RCC 7860 (cell line): ENCODE results near the gene NPAS3.
A peak's percentile ranks its signal among the peaks of the same experiment; 100 is the strongest.

Source experiments
- DNase-seq: peaks from one replicate; pipeline ENCODE4 v3.0.0-alpha.2; 2015; ENCODE audit warnings: low spot score
- FAIRE-seq: peaks from 2 replicates; lab custom pipeline; 2012; peaks lifted over from hg19 to GRCh38; lab: Jason Lieb, UNC

The NPAS3 gene

DNA sequence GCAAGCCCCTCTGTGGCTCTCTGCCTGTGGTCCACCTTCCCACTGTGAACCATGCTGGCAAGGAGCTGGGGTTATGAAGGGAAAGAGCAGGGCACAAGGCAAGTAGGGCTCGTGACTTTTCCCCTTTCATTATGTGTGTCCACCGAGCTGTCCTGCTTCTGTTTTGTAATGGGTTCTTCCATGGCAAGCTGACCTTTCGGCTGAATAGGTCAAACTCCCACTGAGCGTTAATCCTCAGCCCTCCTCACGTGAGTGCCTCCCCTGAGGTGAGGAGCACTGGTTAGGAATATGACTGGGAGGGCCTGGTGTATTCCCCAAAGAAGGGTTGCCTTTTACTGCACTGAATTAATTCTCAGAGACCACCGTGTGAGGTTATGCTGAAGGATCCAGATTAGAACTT is 424.3 kb downstream of the NPAS3 start:
- DNase-seq = no peak
- FAIRE-seq = no peak

DNA sequence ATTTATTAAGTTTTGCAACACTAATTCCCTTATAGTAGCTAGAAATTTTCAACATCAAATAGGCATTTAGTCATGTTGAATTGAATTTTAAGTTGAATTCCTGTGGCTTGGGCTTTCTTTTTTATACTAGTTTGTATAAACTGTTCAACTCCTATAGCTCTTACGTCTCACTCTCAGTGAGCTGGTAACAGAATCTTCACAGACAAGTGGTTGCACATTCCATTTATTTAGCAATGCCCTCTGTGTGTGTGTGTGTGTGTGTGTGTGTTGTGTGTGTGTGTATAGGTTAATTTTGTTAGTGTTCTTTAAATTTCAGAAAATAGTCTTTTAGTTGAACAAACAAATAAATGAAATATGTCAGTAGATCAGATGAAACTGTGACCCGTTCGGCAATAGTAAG is 425.0 kb downstream of the NPAS3 start:
- no peak for FAIRE-seq

DNA sequence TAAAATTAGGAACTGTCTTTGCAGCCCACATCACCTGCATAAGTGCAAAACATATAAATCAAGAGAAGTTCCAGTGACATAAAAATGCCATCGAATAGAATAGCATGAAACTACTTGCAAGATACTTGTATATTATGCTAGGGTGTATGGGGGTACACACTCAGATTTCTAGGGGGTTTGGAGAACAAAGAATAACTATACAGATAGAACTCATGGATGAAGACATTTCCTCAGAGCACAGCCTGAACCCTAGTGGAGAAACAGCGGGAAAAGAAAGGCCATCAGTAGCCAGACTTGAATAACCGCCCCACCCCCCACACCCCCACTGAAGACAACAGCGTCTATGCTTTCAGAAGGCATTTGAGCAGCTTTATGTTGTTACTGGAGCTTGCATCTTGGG is 425.8 kb downstream of the NPAS3 start:
- FAIRE-seq (no peak), DNase-seq (no peak)

More for the DNA sequence above, 425.0 kb downstream of the NPAS3 start:
- DNase-seq = no peak

DNA sequence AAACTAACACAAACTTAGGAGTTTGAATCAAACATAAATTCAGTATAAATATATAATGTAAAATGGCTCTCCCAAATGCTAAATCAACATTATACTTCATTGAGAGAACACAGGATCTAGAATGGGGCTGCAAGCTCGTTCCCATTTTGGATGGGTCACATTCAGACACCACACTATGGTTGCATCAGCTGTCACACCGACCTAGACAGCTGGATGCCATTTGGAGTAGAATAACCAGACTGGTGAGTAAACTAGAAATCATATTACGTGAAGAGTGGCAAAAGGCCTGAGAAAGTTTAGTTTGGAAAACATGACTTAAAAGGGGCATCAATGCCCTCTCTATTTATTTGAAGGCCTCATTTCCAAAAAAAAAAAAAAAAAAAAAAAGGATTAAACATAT is 430.4 kb downstream of the NPAS3 start:
- FAIRE-seq = no peak
- no peak for DNase-seq

DNA sequence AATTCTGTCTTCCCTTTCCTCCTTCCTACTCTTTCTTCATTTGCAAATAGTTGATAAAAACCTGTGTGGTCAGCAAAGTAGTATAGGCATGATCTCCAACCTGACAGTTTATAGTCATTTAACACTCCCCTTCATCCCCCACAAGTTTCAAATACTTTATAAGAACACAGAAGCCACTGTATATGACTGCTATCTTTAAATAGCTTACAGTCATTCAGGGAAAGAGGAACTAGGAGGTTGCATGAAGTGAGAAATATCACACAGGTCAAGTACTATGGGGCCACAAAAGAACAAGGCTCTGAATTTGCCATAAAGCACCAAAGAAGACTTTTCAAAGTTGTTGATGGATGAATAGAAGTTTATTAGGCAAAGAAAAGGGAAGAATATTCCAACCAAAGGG is 431.3 kb downstream of the NPAS3 start:
- DNase-seq (no peak), FAIRE-seq (no peak)

DNA sequence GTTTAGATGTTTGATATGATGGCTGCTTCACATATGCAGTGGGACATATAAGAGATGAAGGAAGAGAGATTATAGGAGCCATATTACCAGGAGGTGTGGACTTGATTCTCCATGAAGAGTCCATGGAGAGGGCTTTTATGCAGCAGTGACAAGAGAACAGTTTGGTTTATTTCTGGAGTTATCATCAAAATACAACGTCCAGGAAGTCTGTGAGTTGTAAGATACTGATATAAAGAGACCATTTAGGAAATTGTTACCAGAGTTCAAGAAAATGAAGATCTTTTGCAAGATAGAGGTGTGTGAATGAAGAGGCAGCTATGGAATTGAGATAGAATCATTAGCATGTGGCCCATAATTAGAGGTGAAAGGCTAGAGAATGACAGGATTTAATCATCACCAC is 431.7 kb downstream of the NPAS3 start:
- DNase-seq (no peak), FAIRE-seq (no peak)

DNA sequence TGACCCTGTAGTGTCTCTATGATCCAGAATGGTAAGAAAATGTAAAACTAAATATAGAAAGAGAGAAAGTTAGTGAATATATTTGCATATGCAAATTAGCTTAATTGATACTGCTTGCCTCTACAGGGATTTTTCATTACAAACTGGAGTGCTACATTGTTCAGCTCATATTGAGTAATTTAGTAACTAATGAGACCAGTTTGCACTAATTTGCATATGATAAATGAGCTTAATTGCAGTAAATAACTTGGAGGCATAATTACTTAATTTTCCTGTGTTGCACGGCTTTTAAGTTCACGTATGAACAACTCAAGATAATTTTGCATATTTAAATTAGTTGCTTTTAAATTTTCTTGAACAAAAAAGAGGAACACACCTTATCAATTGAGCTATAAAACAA is 436.5 kb downstream of the NPAS3 start:
- no peak for DNase-seq
- FAIRE-seq = no peak

DNA sequence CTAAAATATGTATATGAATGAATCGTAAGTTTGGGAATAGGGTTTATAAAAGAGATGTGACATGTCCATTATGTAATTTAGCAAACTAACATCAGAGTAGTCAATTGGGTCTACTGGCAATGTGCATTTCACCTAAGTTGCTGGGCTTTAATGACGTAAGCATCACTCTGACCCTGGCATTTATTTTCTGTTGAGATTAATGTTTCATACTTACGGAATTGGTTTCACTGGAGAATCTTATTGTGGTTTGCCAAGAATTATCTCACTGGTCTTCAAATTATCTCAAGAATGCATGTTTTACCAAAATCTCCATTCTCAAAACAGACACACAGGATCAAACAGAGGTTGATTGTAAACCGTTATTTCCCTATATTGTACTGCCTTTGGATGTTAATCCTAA is 437.1 kb downstream of the NPAS3 start:
- no peak for FAIRE-seq
- no peak for DNase-seq

DNA sequence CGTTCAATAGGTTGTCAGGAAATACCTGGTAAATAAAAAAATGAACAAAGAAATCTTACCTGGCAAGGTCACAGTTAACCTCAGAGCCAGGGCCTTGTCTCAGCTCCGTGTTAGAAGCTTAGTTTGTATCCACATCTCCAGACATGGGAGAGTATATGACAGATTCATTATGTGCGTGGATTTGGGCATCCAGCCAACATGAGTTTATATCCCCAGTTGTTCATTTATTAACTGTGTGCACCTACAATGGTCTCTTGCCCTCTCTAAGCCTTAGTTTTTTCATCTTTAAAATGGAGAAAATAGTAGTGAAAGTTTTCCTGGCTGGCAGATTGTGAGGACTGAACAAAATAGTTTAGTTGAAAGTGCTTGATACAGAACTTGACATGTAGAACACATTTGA is 437.8 kb downstream of the NPAS3 start:
- DNase-seq (no peak), FAIRE-seq (no peak)

DNA sequence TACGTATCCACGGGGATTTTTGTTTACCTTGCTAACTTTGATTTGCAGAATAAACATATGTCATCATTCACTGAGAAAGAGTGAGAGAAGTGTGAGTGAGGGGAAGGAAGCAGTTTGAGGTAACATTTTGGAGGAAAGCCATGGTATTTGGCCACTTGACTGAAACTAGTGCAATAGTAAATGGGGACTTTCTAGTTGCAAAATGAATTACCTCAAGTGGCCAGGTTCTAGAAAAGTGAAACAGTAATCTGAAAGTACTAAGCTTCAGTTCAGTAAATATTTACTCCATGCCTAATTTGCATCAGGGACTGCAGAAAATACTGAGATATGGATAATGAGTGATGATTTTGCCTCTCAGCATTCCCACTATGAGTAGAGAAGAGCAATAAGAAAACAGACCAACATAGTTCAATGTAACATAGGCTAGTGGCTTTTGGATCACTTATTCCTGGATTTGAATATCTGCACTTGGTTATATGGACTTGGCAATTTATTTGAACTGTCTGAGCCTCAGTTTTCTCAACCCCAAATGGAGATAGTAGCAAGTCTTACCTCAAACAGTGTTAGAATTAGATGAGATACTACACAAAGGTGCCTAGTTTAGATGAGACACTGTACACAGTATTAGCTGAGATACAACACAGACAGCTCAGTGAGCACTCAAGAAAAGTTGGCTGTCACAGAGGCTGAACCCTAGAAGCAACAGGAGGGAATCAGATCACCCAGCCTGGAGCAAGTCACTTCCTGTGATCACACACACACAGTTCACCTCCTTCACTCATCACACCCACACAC is 439.1 kb downstream of the NPAS3 start:
- FAIRE-seq (no peak), DNase-seq (no peak)

DNA sequence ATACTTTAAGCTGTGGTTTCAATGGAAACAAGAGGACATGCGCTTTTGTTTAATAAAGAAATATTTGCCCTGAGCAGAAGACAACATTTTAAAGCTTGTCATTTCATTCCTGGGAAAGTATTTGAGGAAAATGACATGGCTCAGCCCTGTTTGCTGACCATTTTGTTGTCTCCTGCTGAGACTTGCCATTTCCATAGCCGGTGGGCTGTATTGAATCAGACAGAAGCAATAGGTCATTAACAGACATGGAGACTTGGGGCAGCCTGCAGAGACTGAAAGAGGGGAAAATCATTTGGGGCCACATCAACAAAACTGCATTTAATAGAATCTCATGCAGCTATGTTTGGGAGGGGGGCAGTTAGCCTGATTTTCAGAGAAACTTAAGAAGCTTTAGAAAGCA is 443.0 kb downstream of the NPAS3 start:
- FAIRE-seq (no peak), DNase-seq (no peak)

DNA sequence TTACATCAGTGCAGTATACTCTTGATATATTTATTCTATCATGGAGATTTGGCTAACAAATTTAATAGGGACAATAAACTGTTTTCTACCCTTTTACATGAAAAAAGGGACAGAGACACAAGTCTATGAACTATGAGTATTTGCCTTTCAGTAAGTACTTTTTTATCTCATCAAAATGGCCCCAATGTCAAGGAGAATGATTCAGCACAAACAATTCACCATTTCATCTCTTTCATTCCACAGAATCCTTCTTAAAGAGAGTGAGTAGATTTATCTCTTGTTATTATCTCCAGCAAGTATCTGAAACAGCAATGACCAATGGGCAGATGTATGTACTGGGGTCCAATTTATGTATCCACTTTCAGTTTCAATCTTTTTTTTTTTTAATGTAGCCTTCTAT is 447.5 kb downstream of the NPAS3 start:
- FAIRE-seq = no peak
- no peak for DNase-seq

DNA sequence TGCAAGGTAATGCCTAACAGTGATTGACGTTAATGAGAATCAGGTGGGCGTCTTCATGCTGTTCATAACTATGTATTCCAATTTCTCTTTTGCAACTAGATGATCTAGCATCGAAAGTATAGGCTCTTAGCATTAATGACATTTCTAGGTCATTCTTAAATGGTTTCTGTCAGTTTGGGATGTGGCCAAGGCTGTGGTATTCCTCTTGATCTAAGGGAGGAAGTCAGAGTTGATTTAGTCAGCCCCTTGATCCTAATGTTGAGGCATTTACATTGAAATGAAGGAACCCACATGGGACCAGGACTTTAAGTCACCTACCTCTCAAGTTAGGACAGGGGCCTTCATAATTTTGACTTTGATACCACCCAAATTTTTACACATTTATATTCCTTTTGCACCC is 448.1 kb downstream of the NPAS3 start:
- DNase-seq (no peak), FAIRE-seq (no peak)

DNA sequence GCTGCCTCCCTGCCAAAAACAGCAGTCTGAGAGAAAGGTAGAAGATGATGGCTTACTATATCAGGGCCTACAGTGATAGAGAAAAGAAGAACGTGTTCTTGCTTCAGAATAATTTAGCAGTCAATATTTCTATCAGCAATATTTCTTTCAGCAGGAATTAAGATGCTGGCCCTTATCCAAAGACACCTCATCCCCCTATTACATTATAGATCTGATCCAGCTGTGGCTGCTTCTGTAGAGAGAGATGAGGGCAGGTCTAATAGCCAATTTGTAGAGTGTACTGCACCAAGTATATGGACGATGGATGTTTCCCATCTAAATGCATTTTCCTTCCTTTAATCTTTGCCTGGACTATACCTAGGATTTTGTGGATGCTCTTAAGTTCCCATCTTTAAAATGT is 451.7 kb downstream of the NPAS3 start:
- no peak for FAIRE-seq
- no peak for DNase-seq

DNA sequence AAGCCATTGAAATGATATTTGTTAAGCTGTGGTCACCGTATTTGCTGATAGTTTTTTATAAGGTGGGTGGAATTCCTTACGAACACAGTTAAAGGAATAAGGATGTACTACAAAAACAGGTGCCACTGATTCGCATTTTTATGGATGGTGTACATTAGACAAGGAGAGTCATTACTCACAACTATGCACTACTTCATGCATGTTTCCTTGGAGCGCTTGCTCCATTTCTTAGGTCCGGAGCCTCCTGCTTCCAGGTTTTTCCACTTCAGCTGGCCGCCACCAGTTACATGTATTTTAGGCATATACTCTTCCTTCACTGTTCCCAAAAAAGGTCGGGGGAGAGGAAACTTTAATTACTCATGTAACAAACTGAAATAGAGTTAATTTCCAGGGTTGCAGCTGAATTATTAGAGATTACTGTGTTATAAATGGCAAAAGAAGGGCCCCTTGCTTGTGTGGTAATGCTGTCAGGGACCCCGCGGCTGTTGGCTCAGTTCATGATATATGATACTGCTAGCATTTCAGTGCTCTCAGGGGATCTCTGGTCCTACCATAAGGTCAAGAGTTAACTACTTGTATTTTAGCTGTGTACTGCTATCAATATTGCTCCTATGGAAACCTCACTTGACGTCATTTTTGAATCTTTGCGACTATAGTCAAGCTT is 454.7 kb downstream of the NPAS3 start:
- FAIRE-seq (no peak), DNase-seq (no peak)

DNA sequence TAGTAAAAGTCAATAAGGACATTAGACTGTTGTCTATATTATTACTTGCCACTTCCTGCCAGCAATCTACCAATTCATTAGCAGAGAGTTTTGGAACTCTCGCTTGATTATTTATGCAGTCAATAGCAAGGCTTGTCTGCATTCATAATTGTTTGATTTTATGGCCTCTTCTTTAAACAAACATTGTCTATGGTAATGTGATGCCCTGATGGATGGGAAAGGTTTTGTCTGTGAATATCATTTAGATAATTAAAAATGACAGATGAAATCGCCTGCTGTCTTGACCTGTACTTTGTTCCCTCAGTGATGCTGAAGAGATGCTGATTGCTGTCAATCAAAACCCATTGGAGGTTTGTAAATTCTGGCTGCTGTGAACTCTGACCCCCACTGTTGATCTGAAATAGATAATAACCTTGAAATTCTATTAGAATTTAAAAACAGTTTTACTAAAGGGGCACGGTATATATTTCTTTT is 455.3 kb downstream of the NPAS3 start:
- DNase-seq (no peak), FAIRE-seq (no peak)

DNA sequence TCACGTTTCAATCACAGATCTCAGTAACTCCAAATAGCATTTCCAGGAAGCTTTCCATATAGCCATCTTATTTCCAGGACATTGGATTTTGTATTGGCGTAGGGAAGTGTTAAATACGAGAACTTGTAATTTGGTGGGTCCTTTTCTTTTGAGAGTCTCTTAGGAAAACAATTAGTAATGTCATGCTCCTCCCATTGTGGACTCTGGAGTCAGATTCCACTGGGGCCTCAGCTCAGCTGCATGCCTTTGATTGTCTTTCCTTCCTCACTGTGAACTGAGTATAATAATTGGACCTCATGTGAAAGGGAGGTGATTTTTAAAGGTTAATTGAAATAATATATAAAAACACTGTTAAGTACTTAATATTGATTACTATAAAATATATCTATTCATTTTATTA is 462.6 kb downstream of the NPAS3 start:
- DNase-seq (no peak), FAIRE-seq (no peak)

DNA sequence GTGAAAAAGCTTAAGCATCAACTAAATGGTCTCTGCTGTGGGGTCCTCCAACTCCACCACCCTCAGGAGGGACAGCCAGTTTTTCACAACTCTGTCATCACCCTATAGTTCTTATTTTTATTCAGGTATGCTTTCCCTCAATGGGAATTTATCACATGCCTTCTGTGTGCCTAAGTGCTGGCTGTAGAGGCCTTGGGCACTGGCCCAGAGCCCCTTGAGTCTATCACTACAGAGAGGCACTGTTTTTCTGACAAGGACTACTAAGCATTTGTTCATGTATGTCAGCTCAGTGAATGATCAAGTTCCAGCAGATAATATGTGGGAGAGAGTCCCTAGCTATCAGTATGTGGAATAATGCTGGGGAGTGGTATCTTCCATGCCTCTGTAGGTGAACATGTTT is 463.9 kb downstream of the NPAS3 start:
- no peak for DNase-seq
- FAIRE-seq = no peak

DNA sequence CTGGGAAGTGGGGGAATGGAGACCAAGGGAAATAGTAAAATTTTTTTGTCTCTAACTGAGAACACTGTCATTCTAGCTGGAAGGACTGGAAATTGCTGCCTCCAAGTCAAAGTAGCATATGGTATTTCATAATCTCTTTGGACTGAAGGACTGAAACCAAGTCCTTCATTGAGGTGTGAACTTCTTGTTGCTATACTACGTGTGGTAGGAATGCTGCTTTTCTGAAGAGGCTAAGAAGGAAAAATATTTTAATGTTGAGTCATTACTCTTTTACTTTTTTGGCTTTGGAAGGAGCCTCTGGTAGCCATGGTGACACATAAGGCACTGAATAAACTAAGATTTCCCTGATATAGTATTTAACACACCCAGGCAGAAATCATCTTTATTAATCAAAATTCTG is 465.4 kb downstream of the NPAS3 start:
- peak; percentile 21 for DNase-seq

DNA sequence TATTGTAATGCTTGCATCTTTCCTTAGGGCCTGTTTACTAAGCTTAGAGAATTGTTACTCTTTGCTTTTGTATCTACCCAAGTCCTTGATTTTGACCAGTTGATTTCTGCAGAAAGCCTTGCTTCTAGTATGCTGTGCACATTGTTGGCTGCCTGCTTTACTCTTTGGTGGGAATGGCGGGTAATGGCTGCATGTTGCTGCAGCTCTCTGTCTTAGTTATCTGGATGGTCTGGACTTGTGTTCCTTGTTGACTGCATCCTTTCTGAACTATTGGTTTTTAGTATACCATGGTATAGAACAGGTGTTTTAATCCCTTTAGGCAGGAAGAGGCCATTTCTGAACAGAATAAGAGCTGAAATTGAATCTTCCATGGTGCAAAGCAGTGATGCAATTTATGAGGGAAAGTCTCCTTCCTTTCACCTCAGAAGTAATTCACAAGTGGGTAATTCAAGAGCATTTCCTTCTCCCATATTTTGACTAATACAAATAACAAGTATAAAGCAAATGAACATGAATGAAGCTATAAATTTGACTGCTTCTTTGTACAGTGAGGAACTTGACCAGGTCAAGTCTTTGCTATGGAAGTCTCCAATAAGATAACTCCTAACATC is 466.4 kb downstream of the NPAS3 start:
- FAIRE-seq (no peak), DNase-seq (no peak)

More for the DNA sequence above, 465.4 kb downstream of the NPAS3 start:
- no peak for FAIRE-seq

DNA sequence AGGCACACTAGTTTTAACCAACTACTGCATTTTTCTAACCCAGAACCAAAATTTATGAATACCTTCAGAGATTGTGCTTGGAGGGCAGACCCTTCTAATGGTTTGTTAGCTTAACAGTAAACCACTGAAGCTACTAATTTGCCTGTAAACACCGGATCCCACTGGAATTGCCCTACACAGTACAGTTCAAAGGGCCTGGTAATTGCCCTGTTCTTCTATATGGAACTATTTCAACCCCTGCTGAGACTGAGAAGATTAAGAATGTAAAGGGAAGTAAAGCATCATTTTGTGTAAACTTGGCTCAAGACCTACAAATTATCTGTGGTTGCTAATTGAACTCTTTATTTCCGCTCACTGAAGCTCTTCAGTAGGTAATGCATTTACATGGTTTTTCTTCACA is 468.1 kb downstream of the NPAS3 start:
- DNase-seq (no peak), FAIRE-seq (no peak)

DNA sequence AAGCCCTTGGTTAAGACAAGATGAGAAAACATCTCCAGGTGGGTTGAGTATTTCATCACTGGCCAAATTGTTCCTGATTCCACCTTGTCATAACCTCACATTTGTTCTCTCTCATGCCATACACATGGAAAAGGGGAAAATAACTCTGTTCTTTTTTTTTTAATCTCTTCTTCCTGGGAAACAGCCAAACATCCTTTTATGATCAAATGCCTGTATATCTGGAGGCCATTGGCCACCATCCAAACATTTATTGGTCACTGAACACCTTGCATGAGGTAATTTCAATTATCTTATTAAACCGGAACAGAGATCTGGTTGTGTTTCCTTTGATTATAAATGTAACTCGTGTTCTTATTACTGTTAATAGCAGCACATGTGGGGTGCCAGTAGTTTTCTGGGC is 469.6 kb downstream of the NPAS3 start:
- no peak for DNase-seq
- FAIRE-seq = no peak
